NCI-H2107 treated with DMSO at 0.1 percent for 48 hours (cell line): ENCODE data around the gene METTL1.
"Not testable (repeated sequence)": the region's sequence is repeated elsewhere in the genome, so short reads cannot be mapped to it uniquely, and the experiment has no call there.

Experiments used
- DNase-seq: peaks from one replicate; lab custom pipeline; 2025; ENCODE audit not compliant: unreplicated experiment; lab: John Stamatoyannopoulos, UW

Gene METTL1

GRCh38 chr12:57724936-57725740 lies 46.8 kb downstream of the METTL1 start:
- no peak for DNase-seq

GRCh38 chr12:57724003-57724935 lies 47.6 kb downstream of the METTL1 start:
- DNase-seq: no peak

- no peak for DNase-seq
These were observed 48.3 kb downstream of the METTL1 start for GRCh38 chr12:57723630-57723962.

GRCh38 chr12:57722716-57723629 lies 48.9 kb downstream of the METTL1 start:
- no peak for DNase-seq

- not testable (repeated sequence) for DNase-seq
These were observed 49.9 kb downstream of the METTL1 start for GRCh38 chr12:57721846-57722608.

GRCh38 chr12:57720606-57721595 lies 51.0 kb downstream of the METTL1 start:
- DNase-seq: no peak

GRCh38 chr12:57719777-57720605 lies 51.9 kb downstream of the METTL1 start:
- DNase-seq: no peak

GRCh38 chr12:57718641-57719528 lies 53.0 kb downstream of the METTL1 start:
- no peak for DNase-seq
